IMR-90 (cell line): ENCODE measurements around the gene AAMP. TPM values are rescaled to one million over a fixed set of nuclear protein-coding genes. Genes with fewer than 3 reads are reported as not detected.
A peak's percentile ranks its signal among the peaks of the same experiment; 100 is the strongest.

ENCODE experiments used
- ATAC-seq: fragments of 200-7000 bp; cut with Tn5 transposase; 2 replicates; pipeline ENCODE4 v1.9.1; 2020; ENCODE audit warnings: low read depth, mild to moderate bottlenecking, moderate library complexity
- BruUV-seq: library from RNA; stranded (reverse); fragments of 400-500 nt; replicated peaks from 2 replicates; lab custom pipeline; 2021; lab: Mats Ljungman, UMichigan
- CTCF ChIA-PET: fragments of 300-600 bp; formaldehyde crosslinking; extraction: SDS; loops from one replicate; lab custom pipeline; 2021; ENCODE audit warnings: antibody characterized with exemption; lab: Yijun Ruan, JAX
- POLR2A ChIA-PET: fragments of 300-600 bp; sonication (Branson Sonifier 250); formaldehyde crosslinking; loops from one replicate; lab custom pipeline; 2022; ENCODE audit warnings: antibody characterized with exemption; ENCODE audit not compliant: unreplicated experiment; lab: Charles Lee
- DNase-seq: peaks from one replicate; pipeline ENCODE4 v3.0.0; 2013
- H2AFZ ChIP-seq: replicated peaks from 2 replicates; pipeline ENCODE3; 2013; ENCODE audit warnings: low read length, mild to moderate bottlenecking; ENCODE audit not compliant: poor library complexity
- H2AK5ac ChIP-seq: 2 replicates; pipeline ENCODE4 v1.6.1; 2013; ENCODE audit warnings: low read depth, low read length, inconsistent platforms
- H2AK9ac ChIP-seq: replicated peaks from 2 replicates; pipeline ENCODE3; 2013; ENCODE audit warnings: mild to moderate bottlenecking, low read depth, low read length, moderate library complexity; ENCODE audit not compliant: poor library complexity
- H2BK120ac ChIP-seq: 2 replicates; pipeline ENCODE4 v1.6.1; 2013; ENCODE audit warnings: low read depth, low read length, inconsistent platforms
- H2BK15ac ChIP-seq: 3 replicates; pipeline ENCODE4 v1.6.1; 2013; ENCODE audit warnings: low read depth, low read length, inconsistent platforms
- H2BK20ac ChIP-seq: 2 replicates; pipeline ENCODE4 v1.6.1; 2013; ENCODE audit warnings: low read depth, mild to moderate bottlenecking, inconsistent platforms, low read length, moderate library complexity
- H2BK5ac ChIP-seq: 2 replicates; pipeline ENCODE4 v1.6.1; 2013; ENCODE audit warnings: mild to moderate bottlenecking, low read depth, low read length, inconsistent platforms; ENCODE audit not compliant: poor library complexity, severe bottlenecking
- H3K14ac ChIP-seq: replicated peaks from 2 replicates; pipeline ENCODE4 v1.6.1; 2013; ENCODE audit warnings: low read depth, low read length, inconsistent platforms
- H3K18ac ChIP-seq: 2 replicates; pipeline ENCODE4 v1.6.1; 2013; ENCODE audit warnings: low read depth, low read length, control low read depth
- H3K23ac ChIP-seq: 2 replicates; pipeline ENCODE4 v1.6.1; 2013; ENCODE audit warnings: low read depth, low read length, inconsistent platforms
- H3K27ac ChIP-seq: 2 replicates; pipeline ENCODE4 v1.5.1; 2013; ENCODE audit warnings: mild to moderate bottlenecking, control low read depth, low read length; ENCODE audit not compliant: insufficient read depth
- H3K27me3 ChIP-seq: 2 replicates; pipeline ENCODE4 v1.6.1; 2013; ENCODE audit warnings: low read length; ENCODE audit not compliant: control insufficient read depth, insufficient read depth
- H3K36me3 ChIP-seq: 2 replicates; pipeline ENCODE4 v1.6.1; 2013; ENCODE audit warnings: low read length, mixed read lengths; ENCODE audit not compliant: control insufficient read depth, insufficient read depth
- H3K4ac ChIP-seq: 2 replicates; pipeline ENCODE4 v1.6.1; 2013; ENCODE audit warnings: low read depth, low read length, inconsistent platforms
- H3K4me1 ChIP-seq: 2 replicates; pipeline ENCODE4 v1.6.1; 2013; ENCODE audit warnings: low read length, mixed read lengths; ENCODE audit not compliant: control insufficient read depth, insufficient read depth
- H3K4me2 ChIP-seq: 2 replicates; pipeline ENCODE4 v1.6.1; 2013; ENCODE audit warnings: low read depth, mild to moderate bottlenecking, control low read depth, low read length, moderate library complexity
- H3K4me3 ChIP-seq: 2 replicates; pipeline ENCODE4 v1.5.1; 2013; ENCODE audit warnings: low read depth, mild to moderate bottlenecking, control low read depth, low read length, moderate library complexity; ENCODE audit not compliant: insufficient read depth
- H3K56ac ChIP-seq: 2 replicates; pipeline ENCODE4 v1.6.1; 2013; ENCODE audit warnings: low read length, inconsistent platforms; ENCODE audit not compliant: insufficient read depth; ENCODE audit errors: extremely low read depth
- H3K79me1 ChIP-seq, 2 experiments: 2 replicates each; pipeline ENCODE4 v1.6.1; 2013; ENCODE audit warnings: low read length in 2 of 2, inconsistent platforms in 1 of 2, low read depth in 1 of 2
- H3K9ac ChIP-seq: 2 replicates; pipeline ENCODE4 v1.6.1; 2013; ENCODE audit warnings: low read depth, low read length, control low read depth
- H3K9me1 ChIP-seq: 2 replicates; pipeline ENCODE4 v1.6.1; 2013; ENCODE audit warnings: low read length, inconsistent platforms; ENCODE audit not compliant: insufficient read depth
- H3K9me3 ChIP-seq: 2 replicates; pipeline ENCODE4 v1.6.1; 2013; ENCODE audit warnings: low read length; ENCODE audit not compliant: control insufficient read depth, insufficient read depth
- H4K20me1 ChIP-seq: 2 replicates; pipeline ENCODE4 v1.6.1; 2013; ENCODE audit warnings: low read length, inconsistent platforms; ENCODE audit not compliant: insufficient read depth
- H4K5ac ChIP-seq: 2 replicates; pipeline ENCODE4 v1.6.1; 2013; ENCODE audit warnings: mild to moderate bottlenecking, low read depth, low read length, control low read depth
- H4K8ac ChIP-seq, 2 experiments: 2 replicates each; pipeline ENCODE4 v1.6.1; 2013; ENCODE audit warnings: low read depth in 2 of 2, low read length in 2 of 2, control low read depth in 1 of 2, inconsistent platforms in 1 of 2
- H4K91ac ChIP-seq: 2 replicates; pipeline ENCODE4 v1.6.1; 2013; ENCODE audit warnings: low read depth, low read length, inconsistent platforms; ENCODE audit not compliant: insufficient read depth
- BHLHE40 ChIP-seq: fragments of 150-350 bp; IDR thresholded peaks from 2 replicates; pipeline ENCODE4 v1.6.1; 2016; ENCODE audit warnings: mild to moderate bottlenecking, low read depth, low read length
- CEBPB ChIP-seq: IDR thresholded peaks from 2 replicates; pipeline ENCODE4 v1.6.1; 2012; ENCODE audit warnings: low read depth, low read length, improper control_type of control experiment
- CHD1 ChIP-seq: IDR thresholded peaks from 2 replicates; pipeline ENCODE4 v1.6.1; 2012; ENCODE audit warnings: low read depth, low read length, improper control_type of control experiment
- FOS ChIP-seq: fragments of 150-350 bp; IDR thresholded peaks from 2 replicates; pipeline ENCODE4 v1.6.1; 2016; ENCODE audit warnings: low read depth, low read length
- MAFK ChIP-seq: IDR thresholded peaks from 2 replicates; pipeline ENCODE4 v1.6.1; 2012; ENCODE audit warnings: low read depth, low read length, improper control_type of control experiment
- MAZ ChIP-seq: IDR thresholded peaks from 2 replicates; pipeline ENCODE4 v1.6.1; 2012; ENCODE audit warnings: low read depth, mild to moderate bottlenecking, low read length, improper control_type of control experiment, moderate library complexity, borderline replicate concordance
- MXI1 ChIP-seq: IDR thresholded peaks from 2 replicates; pipeline ENCODE4 v1.6.1; 2012; ENCODE audit warnings: low read depth, mild to moderate bottlenecking, low read length, moderate library complexity, borderline replicate concordance
- NFE2L2 ChIP-seq: fragments of 150-350 bp; IDR thresholded peaks from 2 replicates; pipeline ENCODE4 v1.6.1; 2016; ENCODE audit warnings: low read depth, mild to moderate bottlenecking, low read length
- POLR2A ChIP-seq: IDR thresholded peaks from 2 replicates; pipeline ENCODE4 v1.6.1; 2012; ENCODE audit warnings: mild to moderate bottlenecking, low read depth, low read length
- RAD21 ChIP-seq: IDR thresholded peaks from 2 replicates; pipeline ENCODE4 v1.6.1; 2012; ENCODE audit warnings: low read length, improper control_type of control experiment
- RFX5 ChIP-seq: IDR thresholded peaks from 2 replicates; pipeline ENCODE4 v1.8.0; 2012; ENCODE audit warnings: low read depth, mild to moderate bottlenecking, low read length, moderate library complexity
- WGBS, 2 experiments: methylation state at CpG; one replicate each; pipeline versions ENCODE4 v1.1.5 to v1.1.7; 2013; ENCODE audit warnings: missing lambda C conversion rate in 2 of 2; ENCODE audit not compliant: insufficient read length in 1 of 2; ENCODE audit errors: extremely low coverage in 2 of 2; 5-methylcytosine and 5-hydroxymethylcytosine counted together
- dilution Hi-C: fragments of 300-500 bp; cut with HindIII; formaldehyde crosslinking; loops from one replicate; pipeline ENCODE4 v1.14.3; 2018; ENCODE audit warnings: low sequenced_read_pairs; ENCODE audit not compliant: unreplicated experiment
- in situ Hi-C: fragments of 300-500 bp; cut with MboI; formaldehyde crosslinking; loops from 3 replicates; pipeline ENCODE4 v1.14.3; 2019; ENCODE audit warnings: low sequenced_read_pairs, inconsistent platforms, mixed read lengths
- intact Hi-C: fragments of 100-400 bp; cut with micrococcal nuclease; formaldehyde crosslinking; loops from 2 replicates; pipeline ENCODE4 v1.10.0; 2022
- polyA plus RNA-seq, 3 experiments: library from polyadenylated mRNA; depleted of rRNA; stranded (reverse); fragments of >200 nt; gene quantifications; 2 replicates each; pipeline ENCODE4 v1.2.3, GENCODE V29; 2012; ENCODE audit warnings: low replicate concordance in 1 of 3
- total RNA-seq: library from RNA; depleted of rRNA; stranded (reverse); fragments of >200 nt; gene quantifications from 2 replicates; pipeline ENCODE4 v1.2.3, GENCODE V29; 2012
- TF ChIP-seq, protein P1 (sequence below): fragments of 150-350 bp; IDR thresholded peaks from 2 replicates; pipeline ENCODE4 v1.6.1; 2016; ENCODE audit warnings: low read depth, mild to moderate bottlenecking, low read length, moderate library complexity, borderline replicate concordance
- TF ChIP-seq, protein P2 (sequence below): conservative IDR thresholded peaks from 2 replicates; pipeline ENCODE4 v1.5.1; 2012; ENCODE audit warnings: mild to moderate bottlenecking, low read depth, low read length, improper control_type of control experiment
- TF ChIP-seq, protein P3 (sequence below): fragments of 150-350 bp; IDR thresholded peaks from 2 replicates; pipeline ENCODE4 v1.6.1; 2017; ENCODE audit warnings: mild to moderate bottlenecking, antibody characterized with exemption, low read length, low read depth

The AAMP gene
- total and polyA plus RNA-seq, 2 of the 4 experiments (the other 2 are of a cell fraction): 104 to 112 TPM

- Histone ChIP-seq H4K8ac (peak overlapping the region; percentile 52 to 89), H4K91ac (peak overlapping the region; percentile 58), H3K27me3 (no peaks in the 10 kb centered on the region), H2BK5ac (no peak overlapping the region), H2BK15ac (no peak overlapping the region), H3K9me3 (no peaks in the 10 kb centered on the region), H3K79me1 (peaks cover 23 to 56% of the 10 kb centered on the region in 2 experiments), H4K5ac (0 out of 2 replicates have a peak overlapping the region, but pooled peaks have one; percentile 26), H3K27ac (peak overlapping the region; percentile 58), H3K18ac (no peak overlapping the region), H3K4me1 (peaks cover 10% of the 10 kb centered on the region), H2AK9ac (peak overlapping the region; percentile 66), H3K36me3 (peaks cover 40% of the 10 kb centered on the region), H2AFZ (peak overlapping the region; percentile 84), H2BK20ac (no peak overlapping the region), H3K9ac (peak overlapping the region; percentile 73), H3K4me2 (peak overlapping the region; percentile 90), H3K14ac (peak overlapping the region; percentile 76), H3K4ac (peak overlapping the region; percentile 71), H3K23ac (peak overlapping the region; percentile 62; the same call in 1 of the 2 replicates), H3K9me1 (0 out of 2 replicates have a peak, but pooled peaks cover 3% of the 10 kb centered on the region), H2BK120ac (no peak overlapping the region; the same call in 1 of the 2 replicates), H2AK5ac (peak overlapping the region; percentile 25), H3K56ac (peak overlapping the region; percentile 56), H3K4me3 (peak overlapping the region; percentile 72), H4K20me1 (peaks cover 10% of the 10 kb centered on the region; the same call in 1 of the 2 replicates)
- TF ChIP-seq CEBPB: no peak
- no peak for TF ChIP-seq MAFK
- TF ChIP-seq, protein P1, sequence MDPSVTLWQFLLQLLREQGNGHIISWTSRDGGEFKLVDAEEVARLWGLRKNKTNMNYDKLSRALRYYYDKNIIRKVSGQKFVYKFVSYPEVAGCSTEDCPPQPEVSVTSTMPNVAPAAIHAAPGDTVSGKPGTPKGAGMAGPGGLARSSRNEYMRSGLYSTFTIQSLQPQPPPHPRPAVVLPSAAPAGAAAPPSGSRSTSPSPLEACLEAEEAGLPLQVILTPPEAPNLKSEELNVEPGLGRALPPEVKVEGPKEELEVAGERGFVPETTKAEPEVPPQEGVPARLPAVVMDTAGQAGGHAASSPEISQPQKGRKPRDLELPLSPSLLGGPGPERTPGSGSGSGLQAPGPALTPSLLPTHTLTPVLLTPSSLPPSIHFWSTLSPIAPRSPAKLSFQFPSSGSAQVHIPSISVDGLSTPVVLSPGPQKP: no peak
- no peak for TF ChIP-seq FOS
- no peak for TF ChIP-seq MXI1
- no peak for TF ChIP-seq CHD1
- TF ChIP-seq RFX5: no peak
- TF ChIP-seq, protein P2, sequence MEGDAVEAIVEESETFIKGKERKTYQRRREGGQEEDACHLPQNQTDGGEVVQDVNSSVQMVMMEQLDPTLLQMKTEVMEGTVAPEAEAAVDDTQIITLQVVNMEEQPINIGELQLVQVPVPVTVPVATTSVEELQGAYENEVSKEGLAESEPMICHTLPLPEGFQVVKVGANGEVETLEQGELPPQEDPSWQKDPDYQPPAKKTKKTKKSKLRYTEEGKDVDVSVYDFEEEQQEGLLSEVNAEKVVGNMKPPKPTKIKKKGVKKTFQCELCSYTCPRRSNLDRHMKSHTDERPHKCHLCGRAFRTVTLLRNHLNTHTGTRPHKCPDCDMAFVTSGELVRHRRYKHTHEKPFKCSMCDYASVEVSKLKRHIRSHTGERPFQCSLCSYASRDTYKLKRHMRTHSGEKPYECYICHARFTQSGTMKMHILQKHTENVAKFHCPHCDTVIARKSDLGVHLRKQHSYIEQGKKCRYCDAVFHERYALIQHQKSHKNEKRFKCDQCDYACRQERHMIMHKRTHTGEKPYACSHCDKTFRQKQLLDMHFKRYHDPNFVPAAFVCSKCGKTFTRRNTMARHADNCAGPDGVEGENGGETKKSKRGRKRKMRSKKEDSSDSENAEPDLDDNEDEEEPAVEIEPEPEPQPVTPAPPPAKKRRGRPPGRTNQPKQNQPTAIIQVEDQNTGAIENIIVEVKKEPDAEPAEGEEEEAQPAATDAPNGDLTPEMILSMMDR: no peak
- TF ChIP-seq, protein P3, sequence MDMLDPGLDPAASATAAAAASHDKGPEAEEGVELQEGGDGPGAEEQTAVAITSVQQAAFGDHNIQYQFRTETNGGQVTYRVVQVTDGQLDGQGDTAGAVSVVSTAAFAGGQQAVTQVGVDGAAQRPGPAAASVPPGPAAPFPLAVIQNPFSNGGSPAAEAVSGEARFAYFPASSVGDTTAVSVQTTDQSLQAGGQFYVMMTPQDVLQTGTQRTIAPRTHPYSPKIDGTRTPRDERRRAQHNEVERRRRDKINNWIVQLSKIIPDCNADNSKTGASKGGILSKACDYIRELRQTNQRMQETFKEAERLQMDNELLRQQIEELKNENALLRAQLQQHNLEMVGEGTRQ: no peak
- no peak for TF ChIP-seq RAD21
- no peak for TF ChIP-seq BHLHE40
- TF ChIP-seq MAZ: no peak
- no peak for TF ChIP-seq POLR2A
- TF ChIP-seq NFE2L2: no peak
- BruUV-seq: no TSS peak
- WGBS, 2 experiments: 5% methylated on average over 20 of the region's 23 CpGs; no CpG with 5 or more reads in 1 of the 2 experiments
- intact Hi-C loops: loop anchor here (10.0 kb wide), 1 partner anchor 294 kb away; the partner anchor contains the start of genes CNOT9 and USP37
- DNase-seq (no peak), ATAC-seq (no peak)
- in situ Hi-C loops: loop anchor here (10.0 kb wide), 1 partner anchor 124 kb away; the partner anchor contains the start of gene CTDSP1
- POLR2A ChIA-PET: interaction anchor here (0.7 to 1.1 kb wide), 2 partner anchors 26 to 42 kb away, joined by 3 to 4 read pairs; no protein-coding TSS in a partner anchor
- dilution Hi-C loops: no loop called here
- CTCF ChIA-PET: interaction anchor here (0.7 to 3.9 kb wide), 5 partner anchors 12 to 27 kb away, joined by 3 to 24 read pairs (median 3); partner anchors contain the start of gene TMBIM1
Measured at GRCh38 chr2:218270721-218271486, 967 bp upstream of the AAMP start.
